Hepatocyte (in vitro differentiated cells): ENCODE measurements around the gene MYO1E. TPM values are rescaled to one million over a fixed set of nuclear protein-coding genes. Genes with fewer than 3 reads are reported as not detected.
"Not testable (repeated sequence)": the region's sequence is repeated elsewhere in the genome, so short reads cannot be mapped to it uniquely, and the experiment has no call there.

Experiments used
- DNase-seq: peaks from one replicate; pipeline ENCODE4 v3.0.0-alpha.2; 2016; ENCODE audit warnings: low spot score
- H2AFZ ChIP-seq: fragments of 200-600 bp; sonication (generic); 2 replicates; pipeline ENCODE4 v1.6.0; 2016; ENCODE audit warnings: antibody characterized with exemption, mild to moderate bottlenecking
- H3K27ac ChIP-seq: fragments of 200-600 bp; sonication (generic); 2 replicates; pipeline ENCODE4 v1.5.1; 2016; ENCODE audit warnings: mild to moderate bottlenecking
- H3K27me3 ChIP-seq: fragments of 200-600 bp; sonication (generic); 2 replicates; pipeline ENCODE4 v1.6.1; 2016
- H3K36me3 ChIP-seq: fragments of 200-600 bp; sonication (generic); replicated peaks from 2 replicates; pipeline ENCODE4 v1.5.1; 2016; ENCODE audit warnings: low read depth; ENCODE audit not compliant: insufficient read depth
- H3K4me1 ChIP-seq: fragments of 200-600 bp; sonication (generic); 2 replicates; pipeline ENCODE4 v1.5.1; 2016; ENCODE audit warnings: mild to moderate bottlenecking, moderate library complexity; ENCODE audit not compliant: insufficient read depth
- H3K4me2 ChIP-seq: fragments of 200-600 bp; sonication (generic); 2 replicates; pipeline ENCODE4 v1.6.0; 2016
- H3K4me3 ChIP-seq: fragments of 200-600 bp; sonication (generic); 2 replicates; pipeline ENCODE4 v1.5.1; 2016; ENCODE audit warnings: mild to moderate bottlenecking
- H3K79me2 ChIP-seq: fragments of 200-600 bp; sonication (generic); 2 replicates; pipeline ENCODE4 v1.6.0; 2017; ENCODE audit warnings: mild to moderate bottlenecking
- H3K9me2 ChIP-seq: fragments of 200-600 bp; sonication (generic); replicated peaks from 2 replicates; pipeline ENCODE4 v1.6.0; 2017; ENCODE audit warnings: mild to moderate bottlenecking; ENCODE audit not compliant: insufficient read depth
- H3K9me3 ChIP-seq: fragments of 200-600 bp; sonication (generic); 2 replicates; pipeline ENCODE4 v1.5.1; 2016; ENCODE audit warnings: low read depth, mild to moderate bottlenecking
- H4K20me1 ChIP-seq: fragments of 200-600 bp; sonication (generic); 2 replicates; pipeline ENCODE4 v1.6.0; 2016; ENCODE audit warnings: mild to moderate bottlenecking; ENCODE audit not compliant: insufficient read depth, poor library complexity, severe bottlenecking
- CTCF ChIP-seq: fragments of 200-600 bp; sonication (generic); IDR thresholded peaks from 2 replicates; pipeline ENCODE4 v1.5.1; 2016; ENCODE audit warnings: antibody characterized with exemption, mild to moderate bottlenecking; ENCODE audit not compliant: poor library complexity
- EZH2 ChIP-seq: fragments of 200-600 bp; sonication (generic); IDR thresholded peaks from 2 replicates; pipeline ENCODE4 v1.6.1; 2016; ENCODE audit warnings: antibody characterized with exemption, mild to moderate bottlenecking, borderline replicate concordance
- EZH2phosphoT487 ChIP-seq: fragments of 200-600 bp; sonication (generic); IDR thresholded peaks from one replicate; pipeline ENCODE4 v1.6.1; 2018; ENCODE audit warnings: antibody characterized with exemption, mild to moderate bottlenecking, low read depth, moderate library complexity; ENCODE audit not compliant: unreplicated experiment, severe bottlenecking
- WGBS: methylation state at CpG from one replicate; pipeline ENCODE4 v1.1.6; 2016; ENCODE audit warnings: low lambda C conversion rate; ENCODE audit errors: missing lambda C conversion rate; 5-methylcytosine and 5-hydroxymethylcytosine counted together
- polyA plus RNA-seq: library from polyadenylated mRNA; unstranded; fragments of >200 nt; fragmentation: Nextera tagmentation; extraction: Ambion mirVana; gene quantifications from 2 replicates; pipeline ENCODE4 v1.2.1, GENCODE V29; 2016
- total RNA-seq: library from RNA; depleted of rRNA; stranded (reverse); fragments of >200 nt; gene quantifications from 2 replicates; pipeline ENCODE4 v1.2.3, GENCODE V29; 2014

MYO1E gene
- total and polyA plus RNA-seq, 2 experiments from 2014 or later = 107 to 111 TPM

GRCh38 chr15:59401824-59402569, 29.3 kb upstream of the MYO1E start:
- H3K27me3 ChIP-seq = no peaks in the 10 kb centered on the region
- H3K4me3 ChIP-seq = no peak overlapping the region
- no peak overlapping the region for H3K4me2 ChIP-seq
- H3K9me3 ChIP-seq = no peaks in the 10 kb centered on the region
- DNase-seq = no peak
- H2AFZ ChIP-seq = no peak overlapping the region
- TF ChIP-seq EZH2 (no peak), EZH2phosphoT487 (no peak), CTCF (no peak)
- 50% methylated on average over 15 of the region's 15 CpGs for WGBS
- H3K79me2 ChIP-seq = no peaks in the 10 kb centered on the region
- no peaks in the 10 kb centered on the region for H3K36me3 ChIP-seq
- H3K4me1 ChIP-seq = no peaks in the 10 kb centered on the region
- H3K27ac ChIP-seq = no peak overlapping the region
- H3K9me2 ChIP-seq = no peaks in the 10 kb centered on the region
- H4K20me1 ChIP-seq = no peaks in the 10 kb centered on the region

- not testable (repeated sequence) for DNase-seq, H3K27ac ChIP-seq, H3K4me2 ChIP-seq, H2AFZ ChIP-seq, H3K9me3 ChIP-seq, H3K4me1 ChIP-seq, H3K9me2 ChIP-seq, H3K36me3 ChIP-seq, H3K79me2 ChIP-seq, H4K20me1 ChIP-seq, H3K27me3 ChIP-seq, H3K4me3 ChIP-seq
- WGBS = 86% methylated on average over 10 of the region's 10 CpGs
These were observed 28.6 kb upstream of the MYO1E start for GRCh38 chr15:59401051-59401823.

- H3K27ac ChIP-seq = no peak overlapping the region
- H3K4me3 ChIP-seq = no peak overlapping the region
- no peaks in the 10 kb centered on the region for H4K20me1 ChIP-seq
- 89% methylated on average over 13 of the region's 13 CpGs for WGBS
- no peaks in the 10 kb centered on the region for H3K9me3 ChIP-seq
- no peak overlapping the region for H2AFZ ChIP-seq
- no peaks in the 10 kb centered on the region for H3K27me3 ChIP-seq
- no peak for TF ChIP-seq CTCF
- no peak for TF ChIP-seq EZH2
- TF ChIP-seq EZH2phosphoT487 = no peak
- H3K36me3 ChIP-seq = no peaks in the 10 kb centered on the region
- no peaks in the 10 kb centered on the region for H3K9me2 ChIP-seq
- no peaks in the 10 kb centered on the region for H3K79me2 ChIP-seq
- DNase-seq = no peak
- no peaks in the 10 kb centered on the region for H3K4me1 ChIP-seq
- no peak overlapping the region for H3K4me2 ChIP-seq
These were observed 27.6 kb upstream of the MYO1E start for GRCh38 chr15:59400103-59400813.
